ENCODE measurements around the gene PPP2R2D. TPM values are rescaled to one million over a fixed set of nuclear protein-coding genes. Genes with fewer than 3 reads are reported as not detected.
"Not testable (repeated sequence)": the region's sequence is repeated elsewhere in the genome, so short reads cannot be mapped to it uniquely, and the experiment has no call there.

Gene PPP2R2D
- total RNA-seq, 1 experiment from 2014 or later: 39.1 TPM

- DNase-seq (ENCODE audit: low read depth): peak; percentile 79
- in situ Hi-C loops (cut with HindIII; ENCODE audit: low pct_unique_long_range_greater_than_20kb, low sequenced_read_pairs): no loop called here
These were observed 76.7 kb downstream of the PPP2R2D start for GRCh38 chr10:131977323-131978096.

GRCh38 chr10:131978366-131978765 lies 77.6 kb downstream of the PPP2R2D start:
- in situ Hi-C loops (cut with HindIII; ENCODE audit: low pct_unique_long_range_greater_than_20kb, low sequenced_read_pairs): no loop called here
- DNase-seq (ENCODE audit: low read depth): no peak

GRCh38 chr10:131978851-131979250 lies 78.0 kb downstream of the PPP2R2D start:
- in situ Hi-C loops (cut with HindIII; ENCODE audit: low pct_unique_long_range_greater_than_20kb, low sequenced_read_pairs): no loop called here
- DNase-seq (ENCODE audit: low read depth): no peak

- DNase-seq (ENCODE audit: low read depth): no peak
- in situ Hi-C loops (cut with HindIII; ENCODE audit: low pct_unique_long_range_greater_than_20kb, low sequenced_read_pairs): no loop called here
These were observed 78.5 kb downstream of the PPP2R2D start for GRCh38 chr10:131979336-131979735.

GRCh38 chr10:131979821-131980270 lies 79.0 kb downstream of the PPP2R2D start:
- peak; percentile 43 for DNase-seq (ENCODE audit: low read depth)
- in situ Hi-C loops (cut with HindIII; ENCODE audit: low pct_unique_long_range_greater_than_20kb, low sequenced_read_pairs): no loop called here

- no peak for DNase-seq (ENCODE audit: low read depth)
- in situ Hi-C loops (cut with HindIII; ENCODE audit: low pct_unique_long_range_greater_than_20kb, low sequenced_read_pairs): no loop called here
These were observed 79.5 kb downstream of the PPP2R2D start for GRCh38 chr10:131980321-131980720.

GRCh38 chr10:131980761-131981428 lies 80.1 kb downstream of the PPP2R2D start:
- in situ Hi-C loops (cut with HindIII; ENCODE audit: low pct_unique_long_range_greater_than_20kb, low sequenced_read_pairs): no loop called here
- no peak for DNase-seq (ENCODE audit: low read depth)

- in situ Hi-C loops (cut with HindIII; ENCODE audit: low pct_unique_long_range_greater_than_20kb, low sequenced_read_pairs): no loop called here
- peak; percentile 89 for DNase-seq (ENCODE audit: low read depth)
These were observed 80.8 kb downstream of the PPP2R2D start, which contains the start of gene BNIP3 for GRCh38 chr10:131981429-131982184. Gene BNIP3 (minus strand): TSS chr10:131981923. CDS start chr10:131981806, 117 bp downstream.

- in situ Hi-C loops (cut with HindIII; ENCODE audit: low pct_unique_long_range_greater_than_20kb, low sequenced_read_pairs): no loop called here
- DNase-seq (ENCODE audit: low read depth): no peak
These were observed 81.5 kb downstream of the PPP2R2D start for GRCh38 chr10:131982185-131982756.

- no peak for DNase-seq (ENCODE audit: low read depth)
- in situ Hi-C loops (cut with HindIII; ENCODE audit: low pct_unique_long_range_greater_than_20kb, low sequenced_read_pairs): no loop called here
These were observed 82.0 kb downstream of the PPP2R2D start for GRCh38 chr10:131982796-131983195.

GRCh38 chr10:131983780-131984179 lies 83.0 kb downstream of the PPP2R2D start:
- in situ Hi-C loops (cut with HindIII; ENCODE audit: low pct_unique_long_range_greater_than_20kb, low sequenced_read_pairs): no loop called here
- DNase-seq (ENCODE audit: low read depth): peak; percentile 60

- DNase-seq (ENCODE audit: low read depth); in situ Hi-C loops (cut with HindIII; ENCODE audit: low pct_unique_long_range_greater_than_20kb, low sequenced_read_pairs): not testable (repeated sequence)
These were observed 86.0 kb downstream of the PPP2R2D start for GRCh38 chr10:131986851-131987250.

GRCh38 chr10:131987301-131987700 lies 86.5 kb downstream of the PPP2R2D start:
- in situ Hi-C loops (cut with HindIII; ENCODE audit: low pct_unique_long_range_greater_than_20kb, low sequenced_read_pairs); DNase-seq (ENCODE audit: low read depth): not testable (repeated sequence)

GRCh38 chr10:131987786-131988185 lies 87.0 kb downstream of the PPP2R2D start:
- in situ Hi-C loops (cut with HindIII; ENCODE audit: low pct_unique_long_range_greater_than_20kb, low sequenced_read_pairs); DNase-seq (ENCODE audit: low read depth): not testable (repeated sequence)

GRCh38 chr10:131991726-131992125 lies 90.9 kb downstream of the PPP2R2D start:
- in situ Hi-C loops (cut with HindIII; ENCODE audit: low pct_unique_long_range_greater_than_20kb, low sequenced_read_pairs): no loop called here
- DNase-seq (ENCODE audit: low read depth): no peak

- in situ Hi-C loops (cut with HindIII; ENCODE audit: low pct_unique_long_range_greater_than_20kb, low sequenced_read_pairs): no loop called here
- DNase-seq (ENCODE audit: low read depth): no peak
These were observed 92.5 kb downstream of the PPP2R2D start for GRCh38 chr10:131993275-131993674.

- in situ Hi-C loops (cut with HindIII; ENCODE audit: low pct_unique_long_range_greater_than_20kb, low sequenced_read_pairs): no loop called here
- no peak for DNase-seq (ENCODE audit: low read depth)
These were observed 93.6 kb downstream of the PPP2R2D start for GRCh38 chr10:131994435-131994834.

Measured in Caki2 (cell line).